ENCODE measurements around the gene CLCN7. TPM values are rescaled to one million over a fixed set of nuclear protein-coding genes. Genes with fewer than 3 reads are reported as not detected.

The CLCN7 gene
- total RNA-seq, 1 donor from 2014 or later, result 98.1 TPM

DNA sequence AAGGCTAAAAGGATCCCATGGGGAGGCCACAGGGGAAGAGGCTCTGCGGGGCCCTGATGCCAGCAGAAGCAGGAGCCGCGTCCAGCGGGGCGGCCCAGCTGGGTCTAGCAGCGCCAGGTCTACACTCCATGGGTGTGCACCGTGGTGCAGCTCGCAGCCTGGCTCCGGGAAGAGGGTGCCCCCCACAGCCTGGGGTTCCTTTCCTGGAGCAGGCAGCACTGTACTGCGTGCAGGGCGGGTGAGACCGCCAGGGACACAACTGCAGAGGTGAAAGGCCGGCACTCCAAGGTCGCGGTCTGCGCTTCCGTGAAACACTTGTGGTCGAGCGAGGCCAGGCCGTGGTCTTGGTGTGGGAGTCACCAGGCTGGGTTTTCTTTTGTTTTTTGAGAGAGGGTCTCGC is 24.0 kb downstream of the CLCN7 start:
- no peaks in the 10 kb centered on the region for H3K27me3 Mint-ChIP-seq
- H3K4me3 Mint-ChIP-seq, result no peak overlapping the region

GRCh38 chr16:1450218-1450617 is 24.6 kb downstream of the CLCN7 start:
- Mint-ChIP-seq H3K9me3 (no peaks in the 10 kb centered on the region), H3K4me3 (no peak overlapping the region), H3K4me1 (ENCODE audit: unreplicated experiment) (no peaks in the 10 kb centered on the region), H3K27ac (no peak overlapping the region), H3K36me3 (no peaks in the 10 kb centered on the region), H3K27me3 (no peaks in the 10 kb centered on the region)
- DNase-seq (ENCODE audit: extremely low spot score, unreplicated experiment), result no peak
- TF ChIP-seq CTCF (conservative IDR thresholded peaks at IDR 0.05), result no peak

More for the DNA sequence above, 24.0 kb downstream of the CLCN7 start:
- Mint-ChIP-seq H3K27ac (no peak overlapping the region), H3K36me3 (no peaks in the 10 kb centered on the region), H3K9me3 (no peaks in the 10 kb centered on the region), H3K4me1 (ENCODE audit: unreplicated experiment) (no peaks in the 10 kb centered on the region)
- DNase-seq (ENCODE audit: extremely low spot score, unreplicated experiment), result no peak
- no peak for TF ChIP-seq CTCF (conservative IDR thresholded peaks at IDR 0.05)

DNA sequence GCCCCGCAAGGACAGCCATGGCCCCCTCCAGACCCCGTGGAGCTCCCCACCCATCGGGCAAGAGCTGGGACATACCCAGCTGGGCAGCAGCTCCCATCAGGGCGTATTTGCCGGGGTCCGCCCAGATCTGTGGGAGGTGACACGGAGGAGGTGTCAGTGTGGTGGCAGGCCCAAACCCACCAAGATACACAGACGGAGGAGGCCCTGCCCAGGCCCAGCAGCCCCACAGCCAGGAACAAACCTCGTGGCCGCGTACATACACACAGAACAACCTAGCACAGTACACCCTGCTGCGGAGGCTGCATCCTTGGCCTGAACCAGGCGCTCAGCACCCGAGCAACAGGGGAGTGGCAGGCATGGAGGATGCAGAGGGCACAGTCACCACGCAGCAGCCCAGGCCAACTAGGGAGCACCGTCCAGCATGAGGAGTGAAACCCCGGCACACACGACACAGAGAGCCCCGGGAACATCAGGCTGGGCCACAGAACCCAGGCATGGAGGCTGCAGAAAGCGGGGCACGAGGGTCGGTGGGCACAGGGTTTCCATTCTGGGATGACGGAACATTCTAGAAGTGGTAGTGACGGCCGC is 25.5 kb downstream of the CLCN7 start:
- Mint-ChIP-seq H3K36me3 (no peaks in the 10 kb centered on the region), H3K4me3 (no peak overlapping the region), H3K4me1 (ENCODE audit: unreplicated experiment) (no peaks in the 10 kb centered on the region), H3K9me3 (no peaks in the 10 kb centered on the region), H3K27ac (no peak overlapping the region), H3K27me3 (no peaks in the 10 kb centered on the region)
- no peak for DNase-seq (ENCODE audit: extremely low spot score, unreplicated experiment)
- TF ChIP-seq CTCF (conservative IDR thresholded peaks at IDR 0.05), result no peak

DNA sequence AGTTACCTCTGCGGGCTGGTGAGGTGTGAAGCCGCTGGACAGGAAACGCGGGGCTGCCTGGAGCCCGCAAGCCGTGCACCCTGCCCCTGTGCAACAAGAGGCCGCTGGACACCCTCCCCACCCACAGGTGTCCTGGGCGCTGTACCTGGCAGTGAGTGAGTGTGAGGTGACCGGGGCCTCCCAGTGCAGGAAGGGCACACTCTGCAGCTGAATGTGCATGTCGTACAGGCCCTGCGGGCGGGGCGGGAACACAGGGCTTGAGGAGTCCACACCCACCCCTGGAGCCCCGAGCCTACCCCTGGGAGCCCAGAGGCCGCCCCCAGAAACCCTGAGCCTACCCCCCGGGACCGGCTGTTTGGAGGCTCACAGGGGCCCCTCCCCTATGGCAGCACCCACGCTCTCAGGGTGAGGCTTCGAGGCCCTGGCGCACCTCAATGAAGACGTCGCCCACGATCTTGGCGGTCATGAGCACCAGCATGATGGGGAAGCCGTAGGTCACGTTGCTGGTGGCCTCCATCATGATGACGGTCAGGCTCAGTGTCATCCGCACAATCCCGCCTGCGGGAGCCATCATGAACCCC is 26.2 kb downstream of the CLCN7 start:
- Mint-ChIP-seq H3K4me1 (ENCODE audit: unreplicated experiment) (no peaks in the 10 kb centered on the region), H3K27me3 (no peaks in the 10 kb centered on the region), H3K9me3 (no peaks in the 10 kb centered on the region), H3K4me3 (no peak overlapping the region), H3K36me3 (no peaks in the 10 kb centered on the region), H3K27ac (no peak overlapping the region)
- no peak for TF ChIP-seq CTCF (conservative IDR thresholded peaks at IDR 0.05)
- DNase-seq (ENCODE audit: extremely low spot score, unreplicated experiment), result no peak

- Mint-ChIP-seq H3K36me3 (no peaks in the 10 kb centered on the region), H3K9me3 (no peaks in the 10 kb centered on the region), H3K27ac (no peak overlapping the region), H3K4me1 (ENCODE audit: unreplicated experiment) (no peaks in the 10 kb centered on the region), H3K27me3 (no peaks in the 10 kb centered on the region), H3K4me3 (no peak overlapping the region)
- DNase-seq (ENCODE audit: extremely low spot score, unreplicated experiment), result no peak
- TF ChIP-seq CTCF (conservative IDR thresholded peaks at IDR 0.05), result no peak
Measured at GRCh38 chr16:1447965-1448364, 26.9 kb downstream of the CLCN7 start.
